Measurements from ENCODE around the gene SLC1A4. TPM values are rescaled to one million over a fixed set of nuclear protein-coding genes. Genes with fewer than 3 reads are reported as not detected.
A peak's percentile ranks its signal among the peaks of the same experiment; 100 is the strongest.

Gene SLC1A4
- total RNA-seq, 4 donors from 2014 or later = 12.9 to 39.5 (median 29.0) TPM

DNA sequence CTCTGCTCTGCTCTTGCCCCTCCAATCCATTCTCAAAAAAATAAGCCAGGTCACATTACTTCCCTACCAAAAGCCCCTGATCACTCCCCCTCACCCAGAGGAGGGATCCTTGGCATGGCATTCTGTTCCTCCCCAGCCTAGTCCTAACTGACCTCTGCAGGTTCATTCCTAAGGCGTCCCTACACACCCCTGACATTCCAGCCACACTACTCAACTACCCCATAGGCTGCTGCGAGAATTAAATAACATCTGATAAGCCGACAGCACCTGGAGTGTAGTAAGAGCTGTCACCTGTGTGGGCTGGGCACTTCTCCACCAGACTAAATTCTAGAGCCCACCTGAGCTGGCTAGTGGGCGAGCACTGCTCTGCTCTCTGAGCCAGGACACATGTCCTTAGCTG, 44.7 kb upstream of the SLC1A4 start:
- H3K36me3 ChIP-seq = no peaks in the 10 kb centered on the region
- no peak for DNase-seq (ENCODE audit: low spot score in 2 of 2)
- no peaks in the 10 kb centered on the region for H3K27me3 ChIP-seq
- TF ChIP-seq POLR2A (IDR thresholded peaks at IDR 0.05) = no peak
- TF ChIP-seq POLR2AphosphoS5 (IDR thresholded peaks at IDR 0.05) = no peak
- no peak for TF ChIP-seq EP300 (IDR thresholded peaks at IDR 0.05)
- TF ChIP-seq, protein P1, sequence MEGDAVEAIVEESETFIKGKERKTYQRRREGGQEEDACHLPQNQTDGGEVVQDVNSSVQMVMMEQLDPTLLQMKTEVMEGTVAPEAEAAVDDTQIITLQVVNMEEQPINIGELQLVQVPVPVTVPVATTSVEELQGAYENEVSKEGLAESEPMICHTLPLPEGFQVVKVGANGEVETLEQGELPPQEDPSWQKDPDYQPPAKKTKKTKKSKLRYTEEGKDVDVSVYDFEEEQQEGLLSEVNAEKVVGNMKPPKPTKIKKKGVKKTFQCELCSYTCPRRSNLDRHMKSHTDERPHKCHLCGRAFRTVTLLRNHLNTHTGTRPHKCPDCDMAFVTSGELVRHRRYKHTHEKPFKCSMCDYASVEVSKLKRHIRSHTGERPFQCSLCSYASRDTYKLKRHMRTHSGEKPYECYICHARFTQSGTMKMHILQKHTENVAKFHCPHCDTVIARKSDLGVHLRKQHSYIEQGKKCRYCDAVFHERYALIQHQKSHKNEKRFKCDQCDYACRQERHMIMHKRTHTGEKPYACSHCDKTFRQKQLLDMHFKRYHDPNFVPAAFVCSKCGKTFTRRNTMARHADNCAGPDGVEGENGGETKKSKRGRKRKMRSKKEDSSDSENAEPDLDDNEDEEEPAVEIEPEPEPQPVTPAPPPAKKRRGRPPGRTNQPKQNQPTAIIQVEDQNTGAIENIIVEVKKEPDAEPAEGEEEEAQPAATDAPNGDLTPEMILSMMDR (IDR thresholded peaks at IDR 0.05) = no peak
- 56% methylated on average over 4 of the region's 4 CpGs for WGBS
- H3K4me3 ChIP-seq = no peak overlapping the region
- no peaks in the 10 kb centered on the region for H3K9me3 ChIP-seq
- H3K27ac ChIP-seq = peak overlapping the region; percentile 48
- peaks cover 58% of the 10 kb centered on the region for H3K4me1 ChIP-seq

DNA sequence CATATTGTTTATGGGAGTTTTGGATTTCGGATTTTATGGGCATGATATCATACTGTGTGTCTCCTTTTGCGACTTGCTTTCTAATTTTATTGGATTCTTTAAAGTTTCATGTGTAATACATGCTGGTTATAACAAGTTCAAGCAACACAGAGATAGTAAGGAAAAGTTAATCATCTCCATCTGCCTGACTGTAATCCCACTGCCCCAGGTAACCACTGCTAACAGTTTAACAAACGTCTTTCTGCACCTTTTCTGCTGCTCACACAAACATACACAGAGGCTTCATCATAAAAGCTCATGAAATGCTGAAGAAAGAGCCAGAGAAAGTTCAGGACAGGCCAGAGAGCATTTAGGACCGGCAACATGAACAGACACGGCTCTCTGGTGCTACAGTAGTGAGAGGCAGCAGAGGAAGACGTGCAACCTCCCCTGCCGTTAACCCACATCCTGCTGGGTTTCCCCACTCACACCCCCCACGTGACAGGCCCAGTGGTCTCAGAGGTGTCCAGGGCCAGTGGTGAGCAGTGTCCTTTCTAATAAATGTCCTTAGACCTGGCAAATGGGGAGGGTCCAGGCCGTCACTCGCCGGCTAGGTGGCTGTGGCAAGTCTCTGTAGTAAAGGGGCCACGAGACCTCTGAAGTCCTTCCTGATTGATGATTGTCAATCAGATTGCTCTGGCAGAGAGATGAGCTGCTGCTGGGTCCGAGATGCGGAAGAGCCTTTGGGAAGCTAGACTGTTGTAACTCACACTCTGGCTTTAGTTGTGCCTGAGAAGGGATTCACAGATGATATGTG, 43.0 kb upstream of the SLC1A4 start:
- peak overlapping the region; percentile 61 for H3K27ac ChIP-seq
- H3K9me3 ChIP-seq = no peaks in the 10 kb centered on the region
- H3K27me3 ChIP-seq = no peaks in the 10 kb centered on the region
- H3K36me3 ChIP-seq = no peaks in the 10 kb centered on the region
- TF ChIP-seq POLR2A (IDR thresholded peaks at IDR 0.05) (no peak), EP300 (IDR thresholded peaks at IDR 0.05) (no peak), POLR2AphosphoS5 (IDR thresholded peaks at IDR 0.05) (no peak)
- TF ChIP-seq, protein P1 (IDR thresholded peaks at IDR 0.05) = no peak
- no peak for DNase-seq (ENCODE audit: low spot score in 2 of 2)
- peaks cover 72% of the 10 kb centered on the region for H3K4me1 ChIP-seq
- WGBS = 24% methylated on average over 14 of the region's 14 CpGs
- no peak overlapping the region for H3K4me3 ChIP-seq

DNA sequence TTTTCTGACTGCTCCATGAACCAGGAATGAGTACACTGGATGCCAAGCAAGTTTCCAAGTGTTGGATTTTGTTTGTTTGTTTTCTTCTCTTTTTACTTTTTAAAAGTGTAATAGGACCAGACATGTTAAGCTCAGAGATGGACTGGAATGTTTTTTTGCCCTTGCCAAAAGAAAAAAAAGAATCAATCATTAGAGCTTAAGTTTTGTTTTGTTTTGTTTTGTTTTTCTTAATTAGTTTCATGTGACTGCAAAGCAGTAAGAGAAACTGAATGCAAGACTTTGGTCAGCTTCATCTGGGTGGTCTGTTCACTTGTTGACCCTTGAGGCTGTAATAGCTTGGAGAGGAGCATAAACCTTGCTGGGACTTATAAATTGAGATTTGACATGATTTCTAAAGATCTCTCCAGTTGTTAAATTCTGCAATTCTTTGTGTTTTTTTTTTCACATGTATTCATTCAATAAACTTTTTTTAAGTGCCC, 42.4 kb upstream of the SLC1A4 start:
- no peaks in the 10 kb centered on the region for H3K36me3 ChIP-seq
- H3K4me1 ChIP-seq = peaks cover 74% of the 10 kb centered on the region
- TF ChIP-seq POLR2A (IDR thresholded peaks at IDR 0.05) (no peak), EP300 (IDR thresholded peaks at IDR 0.05) (no peak), POLR2AphosphoS5 (IDR thresholded peaks at IDR 0.05) (no peak)
- TF ChIP-seq, protein P1 (IDR thresholded peaks at IDR 0.05) = no peak
- H3K27me3 ChIP-seq = no peaks in the 10 kb centered on the region
- no peak for DNase-seq (ENCODE audit: low spot score in 2 of 2)
- H3K27ac ChIP-seq = peak overlapping the region; percentile 61
- H3K4me3 ChIP-seq = no peak overlapping the region
- no peaks in the 10 kb centered on the region for H3K9me3 ChIP-seq

DNA sequence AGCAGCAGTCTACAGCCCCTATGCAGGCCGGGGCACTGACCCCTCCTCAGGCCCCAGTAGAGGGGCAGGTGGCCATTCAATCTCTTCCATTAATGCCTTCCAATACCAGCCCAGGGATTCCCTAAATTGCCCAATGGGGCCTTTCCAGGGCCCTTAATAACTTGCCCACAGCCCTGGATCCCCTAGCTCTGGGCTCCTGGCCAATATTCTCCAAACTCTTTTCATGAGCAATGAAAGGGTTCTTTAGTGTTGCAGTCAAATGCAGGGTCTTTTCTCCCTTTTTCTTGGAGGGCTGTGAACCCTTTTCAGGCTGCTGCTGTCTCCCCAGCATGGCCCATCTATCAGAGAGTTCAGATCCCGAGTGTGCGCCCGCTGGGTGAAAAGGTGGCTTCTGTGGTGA, 41.3 kb upstream of the SLC1A4 start:
- Histone ChIP-seq H3K4me3 (no peak overlapping the region), H3K36me3 (no peaks in the 10 kb centered on the region), H3K27me3 (no peaks in the 10 kb centered on the region), H3K4me1 (peaks cover 64% of the 10 kb centered on the region), H3K9me3 (no peaks in the 10 kb centered on the region), H3K27ac (no peak overlapping the region)
- 71% methylated on average over 4 of the region's 4 CpGs for WGBS
- TF ChIP-seq POLR2AphosphoS5 (IDR thresholded peaks at IDR 0.05) = no peak
- TF ChIP-seq POLR2A (IDR thresholded peaks at IDR 0.05) = no peak
- no peak for TF ChIP-seq EP300 (IDR thresholded peaks at IDR 0.05)
- TF ChIP-seq, protein P1 (IDR thresholded peaks at IDR 0.05) = no peak
- no peak for DNase-seq (ENCODE audit: low spot score in 2 of 2)

DNA sequence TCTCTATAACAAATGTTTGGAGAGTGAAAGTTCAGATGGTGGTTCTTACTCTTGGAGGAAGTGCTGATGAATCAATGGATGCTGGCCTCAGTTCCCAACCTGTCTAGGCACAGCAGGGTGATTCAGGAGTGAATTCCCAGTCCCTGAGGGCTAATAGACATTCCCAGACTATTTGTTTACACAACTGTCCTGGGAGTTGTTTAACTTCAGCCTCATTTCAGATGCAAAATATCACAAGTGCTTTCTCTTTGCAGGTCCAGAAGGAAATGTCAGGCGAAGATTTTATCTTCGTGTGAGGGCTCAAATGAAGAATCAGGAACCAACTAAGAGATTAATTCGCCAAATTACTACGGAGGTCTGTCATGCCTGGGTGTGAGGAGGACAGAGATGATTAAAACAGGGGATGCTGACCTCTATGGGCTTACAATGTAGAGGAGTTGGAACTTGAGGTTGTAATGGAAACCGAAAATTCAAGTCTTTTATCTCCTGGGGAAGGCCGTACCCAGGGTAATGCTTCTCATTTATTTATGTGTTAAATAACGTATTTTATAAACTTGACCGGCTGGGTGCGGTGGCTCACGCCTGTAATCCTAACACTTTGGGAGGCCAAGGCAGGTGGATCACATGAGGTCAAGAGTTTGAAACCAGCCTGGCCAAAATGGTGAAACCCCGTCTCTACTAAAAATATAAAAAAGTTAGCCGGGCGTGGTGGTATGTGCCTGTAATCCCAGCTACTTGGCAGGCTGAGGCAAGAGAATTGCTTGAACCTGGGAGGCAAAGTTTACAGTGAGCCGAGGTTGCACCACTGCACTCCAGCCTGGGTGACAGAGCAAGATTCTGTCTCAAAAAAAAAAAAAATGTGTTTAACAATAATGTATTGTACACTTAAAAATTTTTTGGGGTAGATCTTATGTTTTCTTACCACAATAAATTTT, 38.7 kb upstream of the SLC1A4 start:
- H3K36me3 ChIP-seq = no peaks in the 10 kb centered on the region
- TF ChIP-seq POLR2AphosphoS5 (IDR thresholded peaks at IDR 0.05) = no peak
- no peak for TF ChIP-seq EP300 (IDR thresholded peaks at IDR 0.05)
- TF ChIP-seq, protein P1 (IDR thresholded peaks at IDR 0.05) = no peak
- no peak for TF ChIP-seq POLR2A (IDR thresholded peaks at IDR 0.05)
- DNase-seq (ENCODE audit: low spot score in 2 of 2) = no peak
- no peaks in the 10 kb centered on the region for H3K9me3 ChIP-seq
- H3K27ac ChIP-seq = no peak overlapping the region
- no peak overlapping the region for H3K4me3 ChIP-seq
- H3K4me1 ChIP-seq = peaks cover 39% of the 10 kb centered on the region
- WGBS = 52% methylated on average over 14 of the region's 14 CpGs
- H3K27me3 ChIP-seq = no peaks in the 10 kb centered on the region
